HG02852 (cell line): ENCODE results near the gene LRMDA.
A peak's percentile ranks its signal among the peaks of the same experiment; 100 is the strongest.

Source experiments
- ATAC-seq: cut with Tn5 transposase; IDR thresholded peaks from one replicate; pipeline ENCODE4 v1.9.1; 2021; ENCODE audit warnings: mild to moderate bottlenecking, moderate library complexity; ENCODE audit not compliant: unreplicated experiment

Gene LRMDA

GRCh38 chr10:75431180-75432111, at the start of gene LRMDA:
Gene LRMDA (plus strand): TSS chr10:75431624.
- ATAC-seq, result no peak

GRCh38 chr10:75386128-75386527, 45.3 kb upstream of the LRMDA start:
- no peak for ATAC-seq

GRCh38 chr10:75388082-75388481, 43.3 kb upstream of the LRMDA start:
- ATAC-seq, result no peak

GRCh38 chr10:75390178-75390577, 41.2 kb upstream of the LRMDA start:
- no peak for ATAC-seq

- no peak for ATAC-seq
These were observed 39.2 kb upstream of the LRMDA start for GRCh38 chr10:75392271-75392670.

- ATAC-seq, result no peak
These were observed 38.7 kb upstream of the LRMDA start for GRCh38 chr10:75392744-75393143.

GRCh38 chr10:75394221-75394620, 37.2 kb upstream of the LRMDA start:
- no peak for ATAC-seq

GRCh38 chr10:75395066-75395931, 36.1 kb upstream of the LRMDA start:
- no peak for ATAC-seq

GRCh38 chr10:75395932-75396630, 35.3 kb upstream of the LRMDA start:
- no peak for ATAC-seq

GRCh38 chr10:75396631-75397495, 34.6 kb upstream of the LRMDA start:
- ATAC-seq, result no peak

- no peak for ATAC-seq
These were observed 33.8 kb upstream of the LRMDA start for GRCh38 chr10:75397496-75398199.

- ATAC-seq, result no peak
These were observed 33.2 kb upstream of the LRMDA start for GRCh38 chr10:75398200-75398691.

GRCh38 chr10:75398692-75399460, 32.5 kb upstream of the LRMDA start:
- no peak for ATAC-seq

GRCh38 chr10:75399461-75400162, 31.8 kb upstream of the LRMDA start:
- no peak for ATAC-seq

- ATAC-seq, result no peak
These were observed 31.2 kb upstream of the LRMDA start for GRCh38 chr10:75400163-75400770.

GRCh38 chr10:75400771-75401568, 30.5 kb upstream of the LRMDA start:
- ATAC-seq, result peak; percentile 21
